ENCODE measurements around the gene DNAI1. TPM values are rescaled to one million over a fixed set of nuclear protein-coding genes. Genes with fewer than 3 reads are reported as not detected.

The DNAI1 gene
- total RNA-seq, 3 donors from 2014 or later: not detected

DNA sequence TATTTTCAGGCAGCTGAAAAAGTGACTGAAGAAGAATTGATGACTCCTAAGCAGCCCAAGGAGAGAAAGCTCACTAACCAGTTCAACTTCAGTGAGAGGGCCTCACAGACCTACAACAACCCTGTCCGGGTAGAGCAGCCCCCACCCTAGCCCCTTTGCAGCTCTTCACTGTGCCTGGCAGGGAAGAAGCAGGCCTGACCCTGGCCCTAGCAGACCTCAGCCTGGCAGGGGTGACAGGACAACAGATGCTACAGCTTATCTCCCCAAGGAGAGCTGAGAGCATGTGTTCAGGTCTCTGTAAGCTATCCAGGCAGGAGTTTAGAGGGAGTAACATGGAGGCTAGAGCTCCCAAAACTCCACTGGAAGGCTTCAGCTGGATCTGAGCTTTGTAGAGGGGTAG is 31.8 kb downstream of the DNAI1 start:
- no peak for ATAC-seq

GRCh38 chr9:34490760-34491159 is 32.2 kb downstream of the DNAI1 start:
- Mint-ChIP-seq H3K4me1 (ENCODE audit: low read depth) (no peaks in the 10 kb centered on the region), H3K36me3 (ENCODE audit: insufficient read depth) (no peaks in the 10 kb centered on the region), H3K4me3 (no peak overlapping the region), H3K9me3 (no peaks in the 10 kb centered on the region), H3K27me3 (ENCODE audit: low read depth) (peaks cover 26% of the 10 kb centered on the region)
- ATAC-seq: peak in 1 of 2 donors; percentile 30
- DNase-seq: no peak

More for the DNA sequence above, 31.8 kb downstream of the DNAI1 start:
- DNase-seq: no peak
- no peaks in the 10 kb centered on the region for H3K36me3 Mint-ChIP-seq (ENCODE audit: insufficient read depth)
- no peak overlapping the region for H3K4me3 Mint-ChIP-seq
- H3K4me1 Mint-ChIP-seq (ENCODE audit: low read depth): no peaks in the 10 kb centered on the region
- H3K9me3 Mint-ChIP-seq: no peaks in the 10 kb centered on the region
- peaks cover 26% of the 10 kb centered on the region for H3K27me3 Mint-ChIP-seq (ENCODE audit: low read depth)

- H3K9me3 Mint-ChIP-seq: no peaks in the 10 kb centered on the region
- DNase-seq (no peak), ATAC-seq (no peak)
- no peaks in the 10 kb centered on the region for H3K36me3 Mint-ChIP-seq (ENCODE audit: insufficient read depth)
- peaks cover 26% of the 10 kb centered on the region for H3K27me3 Mint-ChIP-seq (ENCODE audit: low read depth)
- H3K4me3 Mint-ChIP-seq: no peak overlapping the region
- no peaks in the 10 kb centered on the region for H3K4me1 Mint-ChIP-seq (ENCODE audit: low read depth)
Measured at GRCh38 chr9:34491596-34491995, 33.0 kb downstream of the DNAI1 start.

- peaks cover 26% of the 10 kb centered on the region for H3K27me3 Mint-ChIP-seq (ENCODE audit: low read depth)
- H3K36me3 Mint-ChIP-seq (ENCODE audit: insufficient read depth): no peaks in the 10 kb centered on the region
- DNase-seq: no peak
- H3K9me3 Mint-ChIP-seq: no peaks in the 10 kb centered on the region
- ATAC-seq: no peak
- no peaks in the 10 kb centered on the region for H3K4me1 Mint-ChIP-seq (ENCODE audit: low read depth)
- no peak overlapping the region for H3K4me3 Mint-ChIP-seq
Measured at GRCh38 chr9:34492051-34492450, 33.4 kb downstream of the DNAI1 start.

DNA sequence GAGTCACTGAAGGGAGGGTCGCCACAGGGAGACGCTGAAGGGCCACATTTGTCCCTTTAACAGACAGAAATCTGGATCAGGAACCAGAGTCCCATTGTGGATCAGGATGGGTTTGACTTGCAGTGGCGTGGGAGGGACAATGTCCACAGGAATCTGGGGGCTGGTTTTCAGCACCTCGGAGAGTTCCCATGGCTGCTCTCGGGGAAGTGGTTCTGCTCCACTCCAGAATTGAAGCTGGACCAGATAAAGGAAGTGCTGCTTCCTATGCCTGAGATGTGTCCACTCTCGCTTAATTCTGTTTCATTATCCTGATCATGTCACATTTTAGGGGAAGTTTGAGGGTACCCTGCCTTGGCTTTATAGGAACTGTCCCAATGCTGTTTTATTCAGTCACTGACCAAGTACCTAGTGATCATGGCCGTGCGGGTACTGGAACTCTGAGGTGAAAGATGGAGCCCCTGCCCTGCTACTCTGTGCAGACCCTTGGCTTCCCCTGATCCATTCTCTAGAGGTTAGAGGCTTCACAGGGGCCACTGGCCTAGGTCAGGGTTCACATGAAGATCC is 35.4 kb downstream of the DNAI1 start:
- Mint-ChIP-seq H3K4me1 (ENCODE audit: low read depth) (no peaks in the 10 kb centered on the region), H3K9me3 (no peaks in the 10 kb centered on the region), H3K4me3 (no peak overlapping the region), H3K27me3 (ENCODE audit: low read depth) (peaks cover 14% of the 10 kb centered on the region), H3K36me3 (ENCODE audit: insufficient read depth) (no peaks in the 10 kb centered on the region)
- ATAC-seq: no peak
- no peak for DNase-seq

DNA sequence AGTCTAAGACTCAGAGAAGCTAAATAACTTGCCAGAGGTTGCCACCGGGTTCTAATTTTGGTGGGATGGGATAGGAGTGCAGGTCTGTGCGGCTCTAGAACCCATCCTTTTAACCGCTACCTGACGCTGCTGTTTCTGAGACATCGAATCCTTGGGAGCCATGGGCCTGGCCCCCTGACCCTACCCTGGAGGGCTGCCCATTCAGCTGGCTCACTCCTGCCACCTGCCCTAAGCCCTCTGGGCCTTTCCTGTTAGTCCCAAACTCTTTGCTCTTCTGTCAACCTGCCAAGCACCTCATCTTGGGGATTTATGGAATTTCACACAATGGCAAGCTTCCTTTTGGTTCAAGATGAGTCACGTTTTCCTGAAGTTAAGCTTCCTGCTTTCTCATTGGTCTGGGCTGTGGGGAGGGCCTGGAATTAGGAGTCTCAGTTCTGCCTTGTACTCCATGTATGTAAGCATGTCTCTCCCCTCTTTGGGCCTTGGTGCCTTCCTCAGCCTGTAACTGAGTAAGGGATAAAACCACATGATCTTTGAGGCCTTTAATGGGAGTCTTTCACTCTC is 37.6 kb downstream of the DNAI1 start:
- Mint-ChIP-seq H3K4me3 (no peak overlapping the region), H3K4me1 (ENCODE audit: low read depth) (peaks cover 7% of the 10 kb centered on the region), H3K36me3 (ENCODE audit: insufficient read depth) (no peaks in the 10 kb centered on the region), H3K9me3 (no peaks in the 10 kb centered on the region), H3K27me3 (ENCODE audit: low read depth) (peaks cover 15% of the 10 kb centered on the region)
- DNase-seq (no peak), ATAC-seq (no peak)

DNA sequence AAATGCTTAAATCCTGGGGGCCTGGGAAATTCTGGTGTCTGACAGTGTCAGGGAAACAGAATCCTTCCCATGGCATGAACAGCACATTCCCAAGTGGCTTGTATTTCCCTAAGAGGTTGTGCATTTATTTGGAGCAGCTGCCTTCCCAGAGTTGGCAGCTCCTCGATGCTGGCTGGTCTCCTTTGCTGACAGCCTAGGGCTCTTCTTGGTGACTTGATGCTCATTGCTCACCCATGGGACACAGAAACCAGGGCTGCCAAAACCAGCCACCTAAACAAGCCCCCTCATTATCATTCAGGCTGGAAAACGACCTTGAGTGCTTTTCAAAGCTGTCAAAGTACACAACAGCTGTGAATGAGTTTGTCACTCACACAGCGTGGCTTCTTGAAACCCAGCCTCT is 39.9 kb downstream of the DNAI1 start:
- Mint-ChIP-seq H3K4me3 (no peak overlapping the region), H3K4me1 (ENCODE audit: low read depth) (peaks cover 7% of the 10 kb centered on the region), H3K27me3 (ENCODE audit: low read depth) (peaks cover 12% of the 10 kb centered on the region), H3K36me3 (ENCODE audit: insufficient read depth) (no peaks in the 10 kb centered on the region), H3K9me3 (no peaks in the 10 kb centered on the region)
- DNase-seq (no peak), ATAC-seq (no peak)

DNA sequence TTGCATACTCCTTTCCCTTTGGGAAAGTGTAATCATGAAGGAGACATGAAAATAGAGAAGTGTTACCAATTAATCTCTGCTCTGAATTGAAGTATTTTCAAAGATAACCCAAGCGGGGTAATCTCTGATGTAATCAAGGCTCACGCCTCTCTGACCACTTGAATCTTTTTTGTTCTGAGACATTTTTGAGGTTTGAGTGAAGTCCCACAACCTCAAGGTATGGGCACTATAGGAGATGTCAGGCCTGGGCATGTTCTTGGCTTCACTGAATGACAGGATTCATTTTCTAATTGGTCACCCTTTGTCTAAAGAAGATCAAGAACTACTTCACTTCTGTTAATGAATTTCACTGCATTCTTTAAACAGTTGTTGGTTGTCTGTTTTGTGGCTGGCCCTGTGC is 40.5 kb downstream of the DNAI1 start:
- Mint-ChIP-seq H3K36me3 (ENCODE audit: insufficient read depth) (no peaks in the 10 kb centered on the region), H3K9me3 (no peaks in the 10 kb centered on the region), H3K4me3 (no peak overlapping the region), H3K27me3 (ENCODE audit: low read depth) (peaks cover 10% of the 10 kb centered on the region), H3K4me1 (ENCODE audit: low read depth) (peaks cover 7% of the 10 kb centered on the region)
- no peak for DNase-seq
- ATAC-seq: no peak

- Mint-ChIP-seq H3K27me3 (ENCODE audit: low read depth) (peaks cover 10% of the 10 kb centered on the region), H3K4me1 (ENCODE audit: low read depth) (peaks cover 7% of the 10 kb centered on the region), H3K4me3 (no peak overlapping the region), H3K9me3 (no peaks in the 10 kb centered on the region), H3K36me3 (ENCODE audit: insufficient read depth) (no peaks in the 10 kb centered on the region)
- DNase-seq: peak; percentile 74
- ATAC-seq: peak; percentile 95 to 97
Measured at GRCh38 chr9:34500623-34501267, 42.1 kb downstream of the DNAI1 start.

- Mint-ChIP-seq H3K9me3 (no peaks in the 10 kb centered on the region), H3K27me3 (ENCODE audit: low read depth) (peaks cover 10% of the 10 kb centered on the region), H3K36me3 (ENCODE audit: insufficient read depth) (no peaks in the 10 kb centered on the region), H3K4me1 (ENCODE audit: low read depth) (peaks cover 7% of the 10 kb centered on the region), H3K4me3 (no peak overlapping the region)
- DNase-seq (no peak), ATAC-seq (no peak)
Measured at GRCh38 chr9:34501372-34501771, 42.8 kb downstream of the DNAI1 start.

DNA sequence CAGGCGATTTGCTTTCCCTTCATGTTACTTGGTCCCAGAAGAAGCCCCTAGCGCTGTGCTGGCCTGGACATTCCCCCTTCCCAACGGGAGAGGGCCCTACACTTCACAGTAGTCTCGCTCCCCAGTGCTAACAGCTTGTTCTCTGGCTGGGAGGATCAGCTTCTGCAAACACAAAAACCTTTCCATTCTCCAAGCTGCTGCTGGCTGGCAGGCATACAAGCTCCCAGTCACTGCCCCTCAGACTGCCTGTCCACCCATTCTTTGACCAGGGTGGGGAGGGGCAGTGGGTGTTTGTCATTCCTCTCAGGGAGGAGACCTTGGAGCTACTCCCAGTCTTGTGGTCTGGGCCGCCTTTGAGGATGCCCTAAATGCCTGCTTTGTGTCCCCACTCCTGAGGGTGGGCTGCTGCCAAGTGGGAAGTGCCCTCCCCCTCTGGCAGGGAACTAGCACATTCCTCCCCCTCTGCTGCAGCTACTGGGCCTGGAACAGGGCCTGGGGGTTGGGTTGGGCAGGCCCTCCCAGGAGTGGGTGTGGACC is 43.4 kb downstream of the DNAI1 start:
- Mint-ChIP-seq H3K27me3 (ENCODE audit: low read depth) (peaks cover 10% of the 10 kb centered on the region), H3K36me3 (ENCODE audit: insufficient read depth) (no peaks in the 10 kb centered on the region), H3K4me1 (ENCODE audit: low read depth) (peaks cover 7% of the 10 kb centered on the region), H3K9me3 (no peaks in the 10 kb centered on the region), H3K4me3 (no peak overlapping the region)
- DNase-seq (no peak), ATAC-seq (no peak)

GRCh38 chr9:34502471-34502870 is 43.9 kb downstream of the DNAI1 start:
- H3K4me3 Mint-ChIP-seq: no peak overlapping the region
- ATAC-seq: no peak
- peaks cover 10% of the 10 kb centered on the region for H3K27me3 Mint-ChIP-seq (ENCODE audit: low read depth)

DNA sequence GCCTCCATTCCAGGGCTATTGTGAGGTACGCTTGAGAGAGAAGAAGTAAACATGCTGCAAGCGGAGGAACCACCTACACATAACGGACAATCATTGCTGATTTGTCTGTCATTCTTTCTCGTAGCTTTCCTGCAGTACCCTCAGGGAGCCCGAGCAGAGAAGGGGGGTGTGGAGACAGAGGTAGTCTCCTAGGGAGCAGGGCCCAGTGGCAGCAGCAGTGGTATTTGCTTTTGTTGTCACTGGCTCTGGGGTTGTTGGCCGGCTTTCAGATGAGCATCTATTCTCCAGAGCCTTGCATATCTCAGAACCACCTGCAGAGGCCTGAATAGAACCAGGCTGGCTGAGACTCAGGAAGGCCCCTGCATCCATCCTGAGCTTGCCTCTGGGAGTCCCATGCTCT is 44.3 kb downstream of the DNAI1 start:
- Mint-ChIP-seq H3K4me3 (no peak overlapping the region), H3K27me3 (ENCODE audit: low read depth) (peaks cover 8% of the 10 kb centered on the region), H3K36me3 (ENCODE audit: insufficient read depth) (no peaks in the 10 kb centered on the region), H3K4me1 (ENCODE audit: low read depth) (peaks cover 7% of the 10 kb centered on the region), H3K9me3 (no peaks in the 10 kb centered on the region)
- DNase-seq (no peak), ATAC-seq (no peak)

More at GRCh38 chr9:34502471-34502870, 43.9 kb downstream of the DNAI1 start:
- DNase-seq: no peak
- Mint-ChIP-seq H3K9me3 (no peaks in the 10 kb centered on the region), H3K36me3 (ENCODE audit: insufficient read depth) (no peaks in the 10 kb centered on the region), H3K4me1 (ENCODE audit: low read depth) (peaks cover 7% of the 10 kb centered on the region)

GRCh38 chr9:34503406-34503805 is 44.8 kb downstream of the DNAI1 start:
- H3K36me3 Mint-ChIP-seq (ENCODE audit: insufficient read depth): no peaks in the 10 kb centered on the region
- no peaks in the 10 kb centered on the region for H3K9me3 Mint-ChIP-seq
- peaks cover 8% of the 10 kb centered on the region for H3K27me3 Mint-ChIP-seq (ENCODE audit: low read depth)
- ATAC-seq: no peak
- H3K4me3 Mint-ChIP-seq: no peak overlapping the region
- H3K4me1 Mint-ChIP-seq (ENCODE audit: low read depth): peaks cover 7% of the 10 kb centered on the region
- no peak for DNase-seq

All from activated T-cell treated with anti-CD3 and anti-CD28 coated beads, Interleukin-2, amount 50 U/mL, for 4 hours (primary cell).